ENCODE results near the gene TPPP.
"Not testable (repeated sequence)": the region's sequence is repeated elsewhere in the genome, so short reads cannot be mapped to it uniquely, and the experiment has no call there.

The TPPP gene

GRCh38 chr5:680118-680795, 12.9 kb downstream of the TPPP start:
- not testable (repeated sequence) for DNase-seq (ENCODE audit: insufficient read length, low spot score); FAIRE-seq

DNA sequence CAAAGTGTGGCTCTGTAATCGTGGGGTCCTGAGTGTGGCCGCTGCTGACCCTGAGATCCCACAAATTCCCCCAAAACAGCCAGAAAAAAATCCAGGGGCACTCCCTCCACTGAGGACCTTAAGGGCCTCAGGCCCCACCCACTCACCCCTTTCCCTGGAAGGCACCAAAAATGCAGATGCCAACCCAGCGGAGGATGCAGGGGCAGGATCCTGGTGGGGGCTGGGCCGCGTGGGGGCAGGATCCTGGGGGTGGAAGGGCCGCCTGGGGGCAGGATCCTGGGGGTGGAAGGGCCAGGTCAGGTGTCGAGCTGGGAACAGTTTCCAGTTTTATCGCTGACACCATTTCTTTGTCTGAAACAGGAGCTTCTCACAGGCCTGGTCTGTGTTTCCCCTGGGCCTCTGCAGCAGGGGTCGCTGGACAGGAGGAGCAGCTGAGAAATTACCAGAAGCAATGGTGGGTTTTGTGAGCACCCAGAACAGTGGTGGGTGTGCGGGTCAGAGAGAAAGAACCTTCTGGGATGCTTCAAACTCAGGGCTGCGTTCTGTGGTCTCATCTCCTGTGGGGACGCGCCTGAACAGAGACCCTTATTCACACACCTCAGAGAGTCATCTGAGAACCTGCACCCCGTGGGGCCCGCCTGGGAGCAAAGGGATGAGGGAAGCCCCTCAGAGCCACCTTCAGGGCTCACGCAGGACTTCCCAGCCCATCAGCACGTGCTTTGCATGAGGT, 13.8 kb downstream of the TPPP start:
- not testable (repeated sequence) for DNase-seq (ENCODE audit: insufficient read length, low spot score); FAIRE-seq

DNA sequence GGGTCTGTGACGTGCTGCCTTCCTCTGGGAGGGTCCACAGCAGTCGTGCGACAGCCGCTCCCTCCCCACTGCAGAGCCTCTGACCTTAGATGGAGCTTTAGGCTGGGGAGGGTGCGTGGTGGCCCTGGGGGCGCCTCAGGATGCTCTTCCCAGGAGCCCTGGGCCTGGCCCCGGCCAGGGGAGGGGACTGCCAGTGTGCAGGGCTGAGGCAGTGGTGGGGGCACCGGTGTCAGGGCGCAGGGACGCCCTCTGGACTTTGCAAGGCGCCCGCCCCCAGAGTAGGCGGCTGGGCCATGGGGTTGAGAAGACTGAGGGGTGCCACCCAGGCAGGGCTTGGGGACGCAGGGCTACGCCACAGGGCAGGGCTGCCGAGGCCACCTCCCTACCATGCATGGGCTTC, 14.6 kb downstream of the TPPP start:
- not testable (repeated sequence) for DNase-seq (ENCODE audit: insufficient read length, low spot score); FAIRE-seq

DNA sequence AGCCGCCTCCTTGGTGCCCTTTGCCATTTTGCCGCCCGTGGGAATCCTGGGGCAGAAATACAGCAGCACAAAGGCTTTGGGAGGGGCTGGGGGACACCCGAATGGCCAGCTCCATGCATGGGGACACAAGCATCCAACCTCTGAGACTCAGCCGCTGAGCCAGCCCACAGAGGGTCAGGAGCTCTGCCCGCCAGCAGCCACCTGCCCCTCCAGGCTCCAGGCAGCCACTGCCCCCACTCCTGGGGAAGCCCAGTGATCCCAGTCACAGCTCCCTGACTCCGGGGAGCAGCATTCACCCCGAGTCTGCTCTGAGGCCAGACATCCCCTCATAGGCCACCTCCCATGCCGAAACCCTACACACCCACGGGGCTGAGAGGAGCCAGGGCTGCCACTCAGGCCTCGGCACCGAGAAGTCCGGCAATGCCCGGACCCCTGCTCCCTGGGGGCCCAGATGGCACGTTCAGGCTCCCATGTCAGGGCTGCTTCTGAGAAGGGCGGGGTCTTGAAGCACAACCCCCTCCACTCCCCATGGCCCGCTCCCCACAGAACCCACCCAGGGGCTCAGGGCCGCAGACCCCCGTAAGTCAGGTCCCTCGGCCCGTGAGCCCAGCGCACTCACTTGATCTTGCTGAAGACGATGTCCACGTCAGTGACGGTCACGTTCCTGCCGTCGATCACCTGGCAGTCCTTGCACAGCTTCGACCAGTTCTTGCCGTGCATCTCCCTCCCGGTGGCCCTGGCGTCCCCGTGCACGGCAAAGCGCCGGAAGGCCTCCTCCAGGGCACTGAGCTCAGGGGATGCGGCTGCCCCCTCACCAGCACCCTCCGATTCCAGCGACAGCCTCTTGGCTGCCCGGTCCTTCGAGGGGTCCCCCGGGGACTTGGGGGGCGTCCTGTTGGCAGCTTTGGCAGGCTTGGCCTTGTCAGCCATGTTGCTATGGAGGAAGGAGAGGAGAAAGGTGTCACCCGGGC, 15.7 kb downstream of the TPPP start:
- FAIRE-seq = no peak
- DNase-seq (ENCODE audit: insufficient read length, low spot score) = no peak

DNA sequence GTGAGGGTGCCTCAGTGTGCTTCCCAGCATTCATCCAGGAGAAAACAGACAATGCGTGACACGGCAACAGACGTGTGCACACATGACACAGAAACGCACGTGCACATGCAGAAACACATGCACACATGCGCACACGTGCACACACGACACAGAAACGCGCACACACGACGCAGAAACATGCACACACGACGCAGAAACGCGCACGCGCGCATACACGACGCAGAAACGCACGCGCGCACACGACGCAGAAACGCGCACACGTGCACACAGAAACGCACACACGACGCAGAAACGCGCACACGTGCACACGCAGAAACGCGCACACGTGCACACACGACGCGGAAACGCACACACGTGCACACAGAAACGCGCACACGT, 16.5 kb downstream of the TPPP start:
- no peak for FAIRE-seq
- DNase-seq (ENCODE audit: insufficient read length, low spot score) = no peak
- TF ChIP-seq POLR2A (IDR thresholded peaks at IDR 0.05; ENCODE audit: low read depth, low read length) = 0 out of 2 replicates have a peak, but pooled peaks have one; percentile 14

More for the DNA sequence above, 15.7 kb downstream of the TPPP start:
- no peak for TF ChIP-seq POLR2A (IDR thresholded peaks at IDR 0.05; ENCODE audit: low read depth, low read length)

DNA sequence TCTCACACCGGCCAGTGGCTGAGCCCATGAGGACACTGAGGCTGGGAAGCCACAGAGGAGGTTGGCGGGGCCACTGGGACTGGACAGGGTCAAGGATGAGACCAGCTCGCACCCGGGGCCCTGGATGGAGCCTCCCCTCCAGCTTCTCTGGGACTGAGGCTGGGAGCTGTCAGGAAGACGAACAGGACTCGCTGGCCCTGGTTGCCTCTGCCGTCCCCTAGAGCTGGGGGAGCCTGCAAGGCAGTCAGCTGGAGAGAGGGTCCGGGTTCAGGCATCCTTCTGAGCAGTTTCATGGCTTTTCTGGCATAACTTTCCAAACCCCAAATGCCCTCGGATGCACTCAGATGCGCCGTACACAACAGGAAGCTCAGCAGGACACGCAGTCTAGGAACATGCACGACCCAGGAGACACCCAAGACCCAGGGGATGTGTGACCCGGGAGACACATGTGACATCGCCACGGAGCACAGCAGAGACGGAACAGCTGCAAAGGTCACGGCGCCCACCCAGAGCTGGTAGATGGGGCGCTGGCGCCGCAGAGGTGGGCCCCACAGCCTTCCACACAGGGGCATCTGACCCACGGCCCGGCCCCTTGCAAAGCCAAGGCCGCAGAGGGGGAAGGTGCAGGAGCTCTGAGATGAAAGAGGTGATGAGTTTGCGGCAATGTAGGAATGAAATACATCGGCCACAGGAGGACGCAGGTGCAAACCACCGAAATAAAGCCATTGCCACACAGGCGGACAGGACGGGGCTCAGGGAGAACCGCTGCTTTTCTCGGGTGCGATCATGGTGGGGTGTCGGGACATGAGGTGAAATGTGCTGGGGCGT, 17.1 kb downstream of the TPPP start:
- TF ChIP-seq POLR2A (IDR thresholded peaks at IDR 0.05; ENCODE audit: low read depth, low read length) = no peak
- FAIRE-seq (no peak), DNase-seq (ENCODE audit: insufficient read length, low spot score) (no peak)

GRCh38 chr5:675111-675870, 17.9 kb downstream of the TPPP start:
- FAIRE-seq = no peak
- TF ChIP-seq POLR2A (IDR thresholded peaks at IDR 0.05; ENCODE audit: low read depth, low read length) = no peak; the same call in 1 of the 2 replicates

GRCh38 chr5:674630-675011, 18.5 kb downstream of the TPPP start:
- DNase-seq (ENCODE audit: insufficient read length, low spot score) = no peak
- TF ChIP-seq POLR2A (IDR thresholded peaks at IDR 0.05; ENCODE audit: low read depth, low read length) = no peak
- no peak for FAIRE-seq

More at GRCh38 chr5:675111-675870, 17.9 kb downstream of the TPPP start:
- no peak for DNase-seq (ENCODE audit: insufficient read length, low spot score)

- FAIRE-seq (no peak), DNase-seq (ENCODE audit: insufficient read length, low spot score) (no peak)
- no peak for TF ChIP-seq POLR2A (IDR thresholded peaks at IDR 0.05; ENCODE audit: low read depth, low read length)
Observed at GRCh38 chr5:673831-674629, 19.1 kb downstream of the TPPP start.

DNA sequence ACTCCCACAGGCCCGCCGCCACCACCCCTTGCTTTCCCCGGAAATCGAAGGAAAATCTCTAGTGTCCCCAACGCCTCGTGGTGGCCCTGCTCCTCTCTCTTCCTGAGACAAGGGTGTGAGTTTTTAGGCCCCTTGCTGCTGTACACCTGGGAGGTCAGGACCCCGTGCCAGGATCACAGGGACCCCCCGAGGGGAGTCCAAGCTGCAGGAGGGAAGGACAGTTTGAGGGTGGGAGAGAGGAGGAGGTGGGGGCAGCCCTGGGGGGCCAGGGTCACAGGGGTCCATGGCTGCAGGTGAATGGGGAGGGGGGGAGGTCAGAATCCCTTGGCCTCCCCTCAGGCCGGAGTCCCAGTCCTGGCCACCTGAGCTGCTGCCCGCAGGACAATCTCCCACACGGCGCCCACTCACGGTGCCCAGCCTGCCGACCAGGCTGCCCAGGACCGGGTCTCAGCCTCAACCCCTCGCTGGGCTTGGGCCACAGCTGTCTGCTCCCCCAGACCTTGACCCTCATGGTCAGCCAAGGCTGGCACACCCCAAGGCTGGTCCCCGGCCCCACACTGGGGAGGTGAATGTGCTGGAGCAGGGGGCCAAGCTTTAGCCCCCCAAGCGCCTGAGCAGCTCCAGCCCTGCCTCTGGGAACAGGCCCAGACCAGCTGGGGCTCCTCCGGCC, 19.9 kb downstream of the TPPP start:
- FAIRE-seq (no peak), DNase-seq (ENCODE audit: insufficient read length, low spot score) (no peak)
- TF ChIP-seq POLR2A (IDR thresholded peaks at IDR 0.05; ENCODE audit: low read depth, low read length) = no peak

GRCh38 chr5:672329-673160, 20.6 kb downstream of the TPPP start:
- FAIRE-seq (no peak), DNase-seq (ENCODE audit: insufficient read length, low spot score) (peak; percentile 75)
- TF ChIP-seq POLR2A (IDR thresholded peaks at IDR 0.05; ENCODE audit: low read depth, low read length) = no peak
